Measurements from ENCODE around the gene DERL2. TPM values are rescaled to one million over a fixed set of nuclear protein-coding genes. Genes with fewer than 3 reads are reported as not detected.

The DERL2 gene
- total and polyA plus RNA-seq, 8 donors: 5.8 to 65.4 (median 43.7) TPM

DNA sequence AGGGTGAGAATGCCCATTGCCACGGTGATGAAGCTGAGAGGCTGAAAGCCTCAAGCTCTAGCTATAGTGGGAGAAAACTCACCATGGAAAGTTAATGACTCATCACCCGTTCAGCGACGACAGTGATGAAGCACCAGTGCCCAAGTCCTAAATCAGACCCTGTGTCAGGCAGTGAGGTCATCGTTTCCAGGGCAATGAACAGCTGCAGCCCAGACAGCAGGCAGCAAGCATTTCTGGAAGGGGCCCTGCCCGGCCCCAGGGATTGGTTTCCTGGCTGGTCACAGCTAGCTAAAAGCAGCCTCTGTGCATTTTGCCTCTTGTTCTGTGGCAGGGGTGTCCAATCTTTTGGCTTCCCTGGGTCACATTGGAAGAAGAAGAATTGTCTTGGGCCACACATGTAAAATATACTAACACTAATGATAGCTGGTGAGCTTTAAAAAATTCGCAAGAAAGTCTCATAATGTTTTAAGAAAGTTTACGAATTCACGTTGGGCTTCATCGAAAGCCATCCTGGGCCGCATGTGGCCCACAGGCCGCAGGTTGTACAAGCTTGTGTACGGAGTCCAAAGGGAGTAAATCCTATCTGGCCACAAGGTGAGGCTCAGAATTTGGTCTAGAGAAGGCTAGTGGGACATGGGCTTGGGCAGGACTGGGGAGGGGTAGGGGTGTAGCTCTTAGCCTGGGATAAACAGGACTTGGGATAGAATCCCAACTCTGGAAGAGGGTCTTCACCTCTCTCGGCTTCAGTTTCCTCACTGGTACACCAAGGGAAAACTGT is 41.0 kb upstream of the DERL2 start:
- TF ChIP-seq EP300 (IDR thresholded peaks at IDR 0.05) (no peak), POLR2A (IDR thresholded peaks at IDR 0.05) (no peak), POLR2AphosphoS5 (IDR thresholded peaks at IDR 0.05) (peak in 2 of 3 donors; percentile 15 to 64)
- TF ChIP-seq, protein P1, sequence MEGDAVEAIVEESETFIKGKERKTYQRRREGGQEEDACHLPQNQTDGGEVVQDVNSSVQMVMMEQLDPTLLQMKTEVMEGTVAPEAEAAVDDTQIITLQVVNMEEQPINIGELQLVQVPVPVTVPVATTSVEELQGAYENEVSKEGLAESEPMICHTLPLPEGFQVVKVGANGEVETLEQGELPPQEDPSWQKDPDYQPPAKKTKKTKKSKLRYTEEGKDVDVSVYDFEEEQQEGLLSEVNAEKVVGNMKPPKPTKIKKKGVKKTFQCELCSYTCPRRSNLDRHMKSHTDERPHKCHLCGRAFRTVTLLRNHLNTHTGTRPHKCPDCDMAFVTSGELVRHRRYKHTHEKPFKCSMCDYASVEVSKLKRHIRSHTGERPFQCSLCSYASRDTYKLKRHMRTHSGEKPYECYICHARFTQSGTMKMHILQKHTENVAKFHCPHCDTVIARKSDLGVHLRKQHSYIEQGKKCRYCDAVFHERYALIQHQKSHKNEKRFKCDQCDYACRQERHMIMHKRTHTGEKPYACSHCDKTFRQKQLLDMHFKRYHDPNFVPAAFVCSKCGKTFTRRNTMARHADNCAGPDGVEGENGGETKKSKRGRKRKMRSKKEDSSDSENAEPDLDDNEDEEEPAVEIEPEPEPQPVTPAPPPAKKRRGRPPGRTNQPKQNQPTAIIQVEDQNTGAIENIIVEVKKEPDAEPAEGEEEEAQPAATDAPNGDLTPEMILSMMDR (IDR thresholded peaks at IDR 0.05): no peak
- intact Hi-C loops (cut with DNase I; ENCODE audit: low total_unique reads): no loop called here
- H3K27me3 ChIP-seq: no peaks in the 10 kb centered on the region
- WGBS, 5 donors: 55 to 64% (median 56%) methylated on average over 14 of the region's 14 CpGs
- H3K4me1 ChIP-seq: peaks cover 0 to 9% (median 0%) of the 10 kb centered on the region in 4 donors
- peak in 1 of 2 donors; percentile 83 for DNase-seq
- H3K4me3 ChIP-seq: no peak overlapping the region
- peaks cover 0 to 63% (median 36%) of the 10 kb centered on the region in 4 donors for H3K36me3 ChIP-seq
- H3K9me3 ChIP-seq: no peaks in the 10 kb centered on the region
- H3K27ac ChIP-seq: peak overlapping the region in 3 of 5 donors; percentile 25 to 69 (median 64)

DNA sequence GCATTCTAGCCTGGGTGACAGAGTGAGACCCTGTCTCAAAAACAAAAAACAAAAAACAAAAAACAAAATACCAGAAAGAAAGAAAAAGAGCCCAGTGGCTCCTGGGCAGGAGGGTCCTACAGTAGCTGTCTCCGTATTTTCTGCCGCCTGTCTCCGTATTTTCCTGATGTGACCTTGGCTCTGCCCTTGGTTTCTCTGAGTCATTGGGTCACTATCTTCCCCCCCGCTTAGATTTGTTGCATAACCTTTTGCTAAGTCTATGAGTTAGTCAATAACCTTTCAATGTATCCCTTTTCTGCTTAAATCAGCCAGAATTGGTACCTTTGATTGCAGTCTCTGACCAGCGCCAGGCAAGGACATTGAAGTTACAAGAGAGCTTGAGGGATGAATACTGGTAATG is 37.3 kb upstream of the DERL2 start:
- H3K4me3 ChIP-seq: no peak overlapping the region
- no peaks in the 10 kb centered on the region for H3K9me3 ChIP-seq
- H3K4me1 ChIP-seq: peaks cover 0 to 9% (median 0%) of the 10 kb centered on the region in 4 donors
- DNase-seq: no peak
- no peak overlapping the region for H3K27ac ChIP-seq
- intact Hi-C loops (cut with DNase I; ENCODE audit: low total_unique reads): no loop called here
- 84 to 96% (median 87%) methylated on average over 5 of the region's 5 CpGs for WGBS, 5 donors
- TF ChIP-seq POLR2A (IDR thresholded peaks at IDR 0.05) (no peak), POLR2AphosphoS5 (IDR thresholded peaks at IDR 0.05) (no peak), EP300 (IDR thresholded peaks at IDR 0.05) (no peak)
- TF ChIP-seq, protein P1 (IDR thresholded peaks at IDR 0.05): no peak
- peaks cover 0 to 39% (median 14%) of the 10 kb centered on the region in 4 donors for H3K36me3 ChIP-seq
- H3K27me3 ChIP-seq: no peaks in the 10 kb centered on the region

DNA sequence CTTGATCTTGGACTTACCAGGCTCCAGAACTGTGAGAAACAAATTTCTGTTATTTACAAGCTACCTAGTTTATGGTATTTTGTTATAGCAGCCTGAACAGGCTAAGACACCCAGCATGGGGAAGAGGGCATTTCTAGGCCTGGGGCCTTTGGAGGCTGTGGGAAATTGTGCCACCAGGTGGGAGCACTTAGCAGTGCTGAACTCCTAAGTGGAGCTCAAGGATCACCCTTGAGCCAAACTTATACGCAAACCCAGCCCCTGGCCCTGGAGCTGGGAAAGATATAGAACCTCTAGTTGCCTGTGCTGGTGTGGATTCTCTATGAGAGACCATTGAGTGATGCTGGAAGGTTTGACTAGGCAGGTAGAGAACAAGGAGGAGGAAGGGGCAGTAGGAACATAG is 36.5 kb upstream of the DERL2 start:
- Histone ChIP-seq H3K4me1 (peaks cover 0 to 9% (median 0%) of the 10 kb centered on the region in 4 donors), H3K4me3 (no peak overlapping the region), H3K36me3 (peaks cover 0 to 32% (median 14%) of the 10 kb centered on the region in 4 donors), H3K27ac (no peak overlapping the region), H3K9me3 (no peaks in the 10 kb centered on the region), H3K27me3 (no peaks in the 10 kb centered on the region)
- no peak for TF ChIP-seq EP300 (IDR thresholded peaks at IDR 0.05)
- TF ChIP-seq POLR2A (IDR thresholded peaks at IDR 0.05): no peak
- DNase-seq: no peak
- WGBS, 5 donors: 87 to 100% (median 98%) methylated on average over 1 of the region's 1 CpG
- intact Hi-C loops (cut with DNase I; ENCODE audit: low total_unique reads): no loop called here

DNA sequence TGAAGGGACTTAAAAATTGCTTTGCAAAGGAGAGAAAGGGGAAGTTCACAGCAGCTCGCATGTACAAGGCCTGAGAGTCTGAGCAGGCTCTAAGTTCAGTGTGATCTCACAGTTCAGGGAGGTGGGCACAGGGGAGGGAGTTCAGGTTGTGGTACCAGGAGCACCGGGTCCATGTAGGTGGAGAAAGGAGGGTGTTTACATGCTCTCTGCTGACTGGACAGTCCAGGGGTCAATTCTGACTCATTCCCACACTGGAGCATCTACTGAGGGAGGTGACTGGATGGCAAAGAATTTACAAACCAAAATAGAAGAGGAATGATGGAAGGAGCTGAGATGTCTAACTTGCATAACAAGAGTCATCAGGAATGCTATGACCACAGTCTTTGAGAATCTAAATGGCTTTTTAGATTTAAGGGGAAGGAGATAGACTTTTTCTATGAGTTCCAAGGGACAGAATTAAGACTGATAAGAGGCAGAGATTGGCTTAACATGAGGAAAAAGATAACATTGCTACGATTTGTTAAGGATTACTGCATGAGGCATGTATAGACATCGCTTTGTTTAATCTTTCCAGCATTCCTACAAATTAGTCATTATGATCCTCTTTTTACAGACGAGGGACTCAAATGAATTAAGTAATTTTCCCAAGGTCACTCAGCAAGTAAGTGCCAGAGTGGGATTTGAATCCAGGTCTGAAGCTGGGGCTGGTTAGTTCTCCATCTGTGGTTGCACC is 30.2 kb upstream of the DERL2 start:
- TF ChIP-seq EP300 (IDR thresholded peaks at IDR 0.05): no peak
- peak in 1 of 3 donors; percentile 56 for TF ChIP-seq POLR2AphosphoS5 (IDR thresholded peaks at IDR 0.05)
- no peak for TF ChIP-seq POLR2A (IDR thresholded peaks at IDR 0.05)
- TF ChIP-seq, protein P1 (IDR thresholded peaks at IDR 0.05): no peak
- intact Hi-C loops (cut with DNase I; ENCODE audit: low total_unique reads): no loop called here
- H3K27me3 ChIP-seq: no peaks in the 10 kb centered on the region
- no peaks in the 10 kb centered on the region for H3K4me1 ChIP-seq
- no peak for DNase-seq
- no peak overlapping the region for H3K4me3 ChIP-seq
- H3K27ac ChIP-seq: peak overlapping the region in 1 of 5 donors; percentile 38
- WGBS, 5 donors: 41 to 50% (median 48%) methylated on average over 5 of the region's 5 CpGs
- peaks cover 0 to 16% (median 11%) of the 10 kb centered on the region in 4 donors for H3K36me3 ChIP-seq
- no peaks in the 10 kb centered on the region for H3K9me3 ChIP-seq
